Activated CD4-positive, alpha-beta memory T cell treated with anti-CD3 and anti-CD28 coated beads, Interleukin-2, amount 10 ng/mL, durations not matched to agents 7 days and 5 days (primary cell): ENCODE measurements around the gene ZFX. TPM values are rescaled to one million over a fixed set of nuclear protein-coding genes. Genes with fewer than 3 reads are reported as not detected.

Source experiments
- CTCF ChIA-PET: fragments of 350-600 bp; sonication (Branson Sonifier 250); formaldehyde crosslinking; loops from one replicate; lab custom pipeline; 2021; ENCODE audit warnings: antibody characterized with exemption, inconsistent platforms; lab: Charles Lee
- POLR2A ChIA-PET: fragments of 350-600 bp; sonication (Branson Sonifier 250); formaldehyde crosslinking; loops from one replicate; lab custom pipeline; 2021; ENCODE audit warnings: antibody characterized with exemption; lab: Charles Lee
- DNase-seq: peaks from one replicate; pipeline ENCODE4 v3.0.0-alpha.2; 2020
- H3K27ac Mint-ChIP-seq: one replicate; pipeline ENCODE4 v1.8.0; 2021; ENCODE audit warnings: mild to moderate bottlenecking, mixed read lengths
- H3K27me3 Mint-ChIP-seq: one replicate; pipeline ENCODE4 v1.8.0; 2021; ENCODE audit warnings: mixed read lengths
- H3K36me3 Mint-ChIP-seq: one replicate; pipeline ENCODE4 v1.8.0; 2021; ENCODE audit warnings: low read depth, mixed read lengths
- H3K4me1 Mint-ChIP-seq: one replicate; pipeline ENCODE4 v1.8.0; 2021; ENCODE audit warnings: mixed read lengths
- H3K4me3 Mint-ChIP-seq: one replicate; pipeline ENCODE4 v1.8.0; 2021; ENCODE audit warnings: mild to moderate bottlenecking, mixed read lengths
- H3K9me3 Mint-ChIP-seq: one replicate; pipeline ENCODE4 v1.8.0; 2021; ENCODE audit warnings: mixed read lengths
- total RNA-seq, 2 experiments: library from RNA; stranded (reverse); gene quantifications; one replicate each; pipeline ENCODE4 v1.2.3, GENCODE V29; 2021

ZFX gene
- total RNA-seq, 2 experiments from 2014 or later: 40.8 to 43.3 TPM

DNA sequence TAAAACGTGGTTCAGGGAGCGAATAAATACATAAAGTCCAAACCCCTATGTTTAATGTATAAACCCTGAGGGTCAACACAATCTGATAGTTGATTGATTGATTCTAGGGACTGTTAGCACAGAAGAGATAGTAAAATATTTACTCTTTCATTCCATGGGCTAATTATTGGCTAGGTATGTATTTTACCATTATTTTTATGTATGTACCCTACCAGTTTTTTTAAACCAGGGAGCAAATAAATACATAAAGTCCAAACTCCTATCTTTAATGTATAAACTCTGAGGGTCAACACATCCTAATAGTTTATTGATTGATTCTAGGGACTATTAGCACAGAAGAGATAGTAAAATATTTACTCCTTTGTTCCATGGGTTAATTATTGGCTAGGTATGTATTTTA, 40.0 kb downstream of the ZFX start:
- CTCF ChIA-PET: no interaction called here
- POLR2A ChIA-PET: no interaction called here
- H3K4me1 Mint-ChIP-seq: peaks cover 20% of the 10 kb centered on the region

DNA sequence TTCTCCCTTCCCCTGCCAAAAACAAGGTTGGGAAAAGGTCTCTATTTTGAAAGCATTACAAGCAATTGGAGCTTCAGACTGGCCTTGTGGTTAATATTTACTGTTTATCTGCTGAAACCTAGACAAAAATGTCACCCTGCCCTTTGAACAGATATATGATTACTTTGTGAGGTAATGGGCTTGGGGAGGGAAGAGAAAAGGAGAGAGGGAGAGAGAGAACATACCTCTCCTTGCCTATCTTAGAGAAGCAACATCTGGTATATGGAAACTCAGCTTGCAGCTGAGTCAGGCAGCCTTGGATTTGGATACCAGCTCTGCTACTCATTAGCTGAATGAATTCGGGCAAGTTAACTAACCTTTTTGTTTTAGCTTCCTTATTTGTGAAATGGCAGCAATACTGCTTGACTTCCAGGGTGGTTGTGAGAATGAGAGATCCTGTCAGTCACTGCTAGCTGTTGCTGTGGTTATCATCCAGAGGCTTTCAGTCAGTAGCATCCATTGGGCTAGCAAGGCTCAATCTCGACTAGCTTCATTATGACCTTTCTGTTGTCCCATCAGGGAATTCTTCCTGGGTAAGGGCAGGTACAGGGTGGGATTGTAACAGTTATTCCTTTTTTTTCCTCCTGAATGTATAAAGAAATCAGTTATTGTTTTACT, 41.1 kb downstream of the ZFX start:
- H3K27me3 Mint-ChIP-seq: no peaks in the 10 kb centered on the region
- ChIA-PET POLR2A (interaction anchor here (0.6 to 0.7 kb wide), 2 partner anchors 208 to 408 kb away, joined by 3 read pairs; partner anchors contain the start of gene SAT1), CTCF (interaction anchor here (0.6 kb wide), 1 partner anchor 108 kb away, joined by 3 read pairs; no protein-coding TSS in a partner anchor)
- no peak overlapping the region for H3K27ac Mint-ChIP-seq
- H3K9me3 Mint-ChIP-seq: no peaks in the 10 kb centered on the region
- peaks cover 25% of the 10 kb centered on the region for H3K36me3 Mint-ChIP-seq
- H3K4me1 Mint-ChIP-seq: peaks cover 20% of the 10 kb centered on the region
- no peak overlapping the region for H3K4me3 Mint-ChIP-seq
- no peak for DNase-seq

More for the DNA sequence above, 40.0 kb downstream of the ZFX start:
- H3K27me3 Mint-ChIP-seq: no peaks in the 10 kb centered on the region
- H3K4me3 Mint-ChIP-seq: no peak overlapping the region
- no peak overlapping the region for H3K27ac Mint-ChIP-seq
- no peaks in the 10 kb centered on the region for H3K9me3 Mint-ChIP-seq
- H3K36me3 Mint-ChIP-seq: peaks cover 25% of the 10 kb centered on the region
- no peak for DNase-seq

DNA sequence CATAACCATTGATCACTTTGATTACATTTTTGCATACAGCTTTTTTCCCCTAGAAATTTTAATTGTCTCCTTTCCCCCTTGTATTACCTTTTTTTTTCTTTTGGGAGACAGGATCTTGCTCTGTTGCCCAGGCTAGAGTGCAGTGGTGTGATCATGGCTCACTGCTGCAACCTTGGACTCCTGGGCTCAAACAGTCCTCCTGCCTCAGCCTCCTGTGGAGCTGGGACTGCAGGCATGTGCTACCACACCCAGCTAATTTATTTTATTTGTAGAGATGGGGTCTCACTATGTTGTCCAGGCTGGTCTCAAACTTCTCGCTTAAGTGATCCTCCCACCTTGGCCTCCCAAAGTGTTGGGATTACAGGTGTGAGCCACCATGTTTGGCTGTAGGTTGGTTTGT, 47.0 kb downstream of the ZFX start:
- CTCF ChIA-PET: no interaction called here
- DNase-seq: no peak
- peaks cover 18% of the 10 kb centered on the region for H3K36me3 Mint-ChIP-seq
- POLR2A ChIA-PET: no interaction called here
- no peak overlapping the region for H3K4me3 Mint-ChIP-seq
- H3K27me3 Mint-ChIP-seq: no peaks in the 10 kb centered on the region
- H3K9me3 Mint-ChIP-seq: no peaks in the 10 kb centered on the region
- H3K27ac Mint-ChIP-seq: no peak overlapping the region
- H3K4me1 Mint-ChIP-seq: peaks cover 28% of the 10 kb centered on the region

DNA sequence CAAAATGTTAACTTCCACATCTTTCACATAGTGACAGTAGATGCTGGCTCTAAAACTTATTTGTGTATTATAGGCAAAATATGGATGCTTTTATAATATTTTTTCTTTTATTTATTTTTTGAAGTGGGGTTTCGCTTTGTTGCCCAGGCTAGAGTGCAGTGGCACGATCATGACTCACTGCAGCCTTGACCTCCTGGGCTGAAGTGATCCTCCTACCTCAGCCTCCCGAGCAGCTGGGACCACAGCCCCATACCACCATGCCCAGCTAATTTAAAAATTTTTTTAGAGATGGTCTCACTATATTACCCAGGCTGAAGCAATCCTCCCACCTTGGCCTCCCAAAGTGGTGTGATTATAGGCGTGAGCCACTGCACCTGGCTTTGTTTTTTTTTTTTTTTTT, 48.6 kb downstream of the ZFX start:
- Mint-ChIP-seq H3K4me1 (peaks cover 38% of the 10 kb centered on the region), H3K27me3 (no peaks in the 10 kb centered on the region), H3K9me3 (no peaks in the 10 kb centered on the region), H3K27ac (no peak overlapping the region), H3K4me3 (no peak overlapping the region), H3K36me3 (peaks cover 27% of the 10 kb centered on the region)
- ChIA-PET POLR2A (no interaction called here), CTCF (no interaction called here)
- no peak for DNase-seq

DNA sequence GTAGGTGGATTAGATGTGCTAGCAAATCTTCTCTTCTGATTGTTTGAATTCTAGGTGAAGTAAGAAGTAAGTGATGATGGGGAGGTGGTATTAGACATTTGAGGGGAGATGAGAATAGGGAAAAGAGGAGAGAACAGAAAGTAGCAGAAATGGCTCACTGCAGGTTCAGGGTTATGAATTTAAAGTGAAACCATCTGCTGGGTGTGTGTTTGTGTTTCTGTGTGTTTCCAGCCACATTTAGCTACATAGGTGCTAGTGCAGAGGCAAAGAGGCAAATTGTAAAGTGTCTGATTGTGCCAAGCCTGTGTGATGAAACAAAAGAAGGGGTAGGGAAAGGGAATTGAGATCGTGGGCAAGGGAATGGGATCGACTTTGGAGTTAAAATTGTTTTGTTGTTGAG, 50.6 kb downstream of the ZFX start:
- no peak overlapping the region for H3K27ac Mint-ChIP-seq
- no peak for DNase-seq
- no peak overlapping the region for H3K4me3 Mint-ChIP-seq
- ChIA-PET POLR2A (no interaction called here), CTCF (no interaction called here)
- H3K4me1 Mint-ChIP-seq: peaks cover 43% of the 10 kb centered on the region
- peaks cover 25% of the 10 kb centered on the region for H3K36me3 Mint-ChIP-seq
- no peaks in the 10 kb centered on the region for H3K9me3 Mint-ChIP-seq
- H3K27me3 Mint-ChIP-seq: no peaks in the 10 kb centered on the region

DNA sequence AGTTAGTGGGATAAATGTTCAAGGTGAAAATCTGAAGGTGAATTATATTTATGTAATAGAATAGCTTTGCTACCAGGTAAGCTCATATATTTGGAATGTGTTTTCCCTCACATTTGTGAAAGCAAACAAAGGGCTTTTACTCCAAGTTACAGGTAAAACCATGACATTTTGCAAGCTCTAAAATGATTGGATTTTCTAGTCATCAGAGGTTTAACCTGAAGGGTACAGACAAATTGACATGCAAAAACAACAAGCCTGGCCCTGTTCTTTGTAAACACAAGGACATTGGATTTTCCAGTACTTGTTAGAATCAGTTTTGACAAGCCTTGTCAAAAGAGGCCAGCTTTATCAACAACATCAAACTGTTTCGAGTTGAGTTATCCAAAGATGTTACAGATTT, 51.7 kb downstream of the ZFX start:
- ChIA-PET POLR2A (interaction anchor here (1.5 kb wide), 1 partner anchor 100 kb away, joined by 3 read pairs; no protein-coding TSS in a partner anchor), CTCF (no interaction called here)
- no peaks in the 10 kb centered on the region for H3K27me3 Mint-ChIP-seq
- no peak for DNase-seq
- no peak overlapping the region for H3K27ac Mint-ChIP-seq
- no peaks in the 10 kb centered on the region for H3K9me3 Mint-ChIP-seq
- H3K36me3 Mint-ChIP-seq: peaks cover 25% of the 10 kb centered on the region
- H3K4me3 Mint-ChIP-seq: no peak overlapping the region
- peaks cover 43% of the 10 kb centered on the region for H3K4me1 Mint-ChIP-seq

DNA sequence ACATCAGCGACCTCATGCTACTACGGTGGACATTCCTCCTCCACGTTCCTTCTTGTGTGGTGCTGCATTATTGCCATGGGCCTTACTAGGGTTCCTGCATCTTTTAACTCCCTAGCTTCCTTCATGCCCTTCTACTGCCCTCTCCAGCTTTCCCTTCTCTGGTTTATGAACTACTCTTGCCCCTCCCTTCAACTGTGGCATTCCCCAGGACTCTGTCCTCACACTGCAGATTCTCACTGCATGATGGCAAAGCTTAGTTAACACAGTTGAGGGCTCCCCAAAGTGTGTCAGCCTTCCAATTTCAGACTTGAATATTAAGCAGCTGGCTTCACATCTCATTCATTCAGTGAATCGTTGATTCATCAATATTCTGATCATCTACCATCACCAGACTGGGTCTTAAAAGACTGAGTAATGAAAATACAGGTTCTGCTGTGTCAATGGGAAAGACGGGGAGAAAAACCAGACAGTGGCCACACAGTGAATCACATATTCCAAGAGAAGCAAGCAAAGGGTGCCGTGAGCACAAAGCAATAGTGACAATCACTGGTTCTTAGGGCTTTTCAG, 53.0 kb downstream of the ZFX start:
- no peak overlapping the region for H3K4me3 Mint-ChIP-seq
- CTCF ChIA-PET: no interaction called here
- no peak for DNase-seq

DNA sequence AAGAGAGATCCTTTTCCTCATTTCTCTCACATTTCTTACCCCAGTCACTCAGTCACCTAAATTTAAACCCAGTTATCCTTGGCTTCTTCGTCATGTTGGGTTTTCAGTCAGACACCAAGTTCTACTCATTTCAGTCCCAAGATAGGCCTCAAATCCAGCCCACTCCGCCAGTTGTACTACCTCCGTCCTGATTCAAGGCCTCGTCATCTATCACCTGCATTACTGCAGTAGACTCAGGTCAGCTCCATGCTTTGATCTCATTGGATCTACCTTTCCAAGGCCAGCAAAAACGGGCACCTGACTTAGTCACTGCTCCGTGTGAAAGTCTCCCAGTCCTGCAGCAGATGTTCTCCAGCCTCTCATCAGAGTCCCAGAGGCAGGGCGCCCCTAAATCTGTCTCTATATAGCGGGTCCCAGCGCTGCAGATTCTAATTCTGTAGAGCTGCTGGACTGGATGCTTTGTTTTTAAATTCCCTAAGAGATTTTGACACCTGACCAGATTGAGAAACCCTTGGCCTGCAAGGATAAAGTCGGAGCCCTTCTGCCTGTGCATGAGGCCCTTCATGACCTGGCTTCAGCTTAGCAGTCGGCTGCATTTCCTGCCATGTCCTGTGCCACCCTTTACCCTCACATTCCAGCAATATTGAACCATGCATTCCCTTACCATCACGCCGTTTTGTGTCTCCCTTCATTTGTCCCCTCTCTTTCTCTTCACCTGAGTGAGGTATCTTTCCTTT, 53.7 kb downstream of the ZFX start:
- CTCF ChIA-PET: no interaction called here
- H3K27me3 Mint-ChIP-seq: no peaks in the 10 kb centered on the region
- no peak overlapping the region for H3K4me3 Mint-ChIP-seq
- H3K9me3 Mint-ChIP-seq: no peaks in the 10 kb centered on the region
- H3K27ac Mint-ChIP-seq: peak overlapping the region; percentile 19
- peaks cover 32% of the 10 kb centered on the region for H3K36me3 Mint-ChIP-seq
- POLR2A ChIA-PET: no interaction called here
- H3K4me1 Mint-ChIP-seq: peaks cover 41% of the 10 kb centered on the region
- DNase-seq: no peak

More for the DNA sequence above, 53.0 kb downstream of the ZFX start:
- H3K4me1 Mint-ChIP-seq: peaks cover 41% of the 10 kb centered on the region
- peak overlapping the region; percentile 19 for H3K27ac Mint-ChIP-seq
- POLR2A ChIA-PET: interaction anchor here (1.5 kb wide), 1 partner anchor 102 kb away, joined by 3 read pairs; no protein-coding TSS in a partner anchor
- no peaks in the 10 kb centered on the region for H3K9me3 Mint-ChIP-seq
- H3K36me3 Mint-ChIP-seq: peaks cover 26% of the 10 kb centered on the region
- no peaks in the 10 kb centered on the region for H3K27me3 Mint-ChIP-seq

DNA sequence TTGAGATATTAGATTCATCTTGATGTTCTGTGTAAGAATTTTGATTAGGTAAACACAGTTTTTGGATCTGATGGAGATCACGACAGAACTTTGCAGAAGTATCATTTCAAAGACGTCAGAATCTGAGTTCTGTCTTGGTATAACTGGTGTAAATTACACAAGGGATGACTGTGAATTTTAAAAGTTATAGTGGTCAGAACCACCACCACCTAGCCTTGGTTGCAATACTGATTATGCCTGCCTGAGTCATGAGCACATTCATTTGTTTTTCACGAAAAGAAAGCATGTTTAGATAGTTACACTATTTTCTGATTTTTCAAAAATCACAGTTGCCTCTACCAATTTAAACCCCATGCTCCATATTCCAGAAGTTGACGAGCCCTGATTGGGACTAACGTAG, 54.8 kb downstream of the ZFX start:
- DNase-seq: no peak
- Mint-ChIP-seq H3K4me3 (no peak overlapping the region), H3K27me3 (no peaks in the 10 kb centered on the region), H3K36me3 (peaks cover 26% of the 10 kb centered on the region), H3K9me3 (no peaks in the 10 kb centered on the region), H3K27ac (no peak overlapping the region), H3K4me1 (peaks cover 35% of the 10 kb centered on the region)
- CTCF ChIA-PET: no interaction called here
- POLR2A ChIA-PET: no interaction called here

DNA sequence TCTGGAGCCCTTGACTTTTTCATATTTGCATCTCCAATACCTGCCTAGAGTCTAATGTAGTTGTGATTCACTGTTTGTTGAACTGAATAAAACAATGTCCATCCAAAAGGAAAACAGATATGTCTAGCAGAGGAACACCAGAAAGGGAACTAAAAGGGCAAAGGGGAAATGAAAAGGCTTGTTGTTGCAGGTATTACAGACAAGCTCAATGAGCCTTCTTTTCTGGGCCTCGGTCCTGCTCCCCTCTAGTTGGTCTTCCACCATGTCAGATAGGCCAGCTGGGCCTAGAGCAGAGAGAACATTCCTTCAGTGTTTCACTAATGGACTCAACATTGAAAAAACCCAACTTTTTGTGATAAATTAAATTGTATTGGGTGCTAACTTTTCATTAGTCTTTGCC, 55.4 kb downstream of the ZFX start:
- Mint-ChIP-seq H3K4me1 (peaks cover 32% of the 10 kb centered on the region), H3K36me3 (peaks cover 25% of the 10 kb centered on the region), H3K27me3 (no peaks in the 10 kb centered on the region), H3K27ac (no peak overlapping the region), H3K9me3 (no peaks in the 10 kb centered on the region), H3K4me3 (no peak overlapping the region)
- ChIA-PET CTCF (no interaction called here), POLR2A (no interaction called here)
- no peak for DNase-seq

DNA sequence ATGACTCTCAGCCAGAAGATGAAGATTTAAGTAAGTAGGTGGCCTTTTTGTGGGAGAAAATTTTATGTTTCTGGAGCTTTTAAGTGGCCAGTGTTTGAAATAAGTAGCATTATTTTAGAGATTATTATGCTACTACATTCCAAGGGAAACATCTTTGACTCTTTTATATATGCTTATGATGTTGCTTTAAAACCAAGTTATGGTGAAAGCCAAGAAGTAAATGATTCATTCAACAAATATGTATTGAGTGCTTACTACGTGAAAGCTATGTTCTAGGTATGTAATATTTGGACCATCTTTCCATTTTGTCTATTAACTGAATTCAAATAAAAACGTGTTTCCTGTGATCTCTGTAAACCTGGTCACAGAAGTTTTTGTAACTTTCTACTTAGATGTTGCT, 58.3 kb downstream of the ZFX start:
- no peaks in the 10 kb centered on the region for H3K9me3 Mint-ChIP-seq
- H3K4me1 Mint-ChIP-seq: peaks cover 14% of the 10 kb centered on the region
- no peak for DNase-seq
- CTCF ChIA-PET: interaction anchor here (0.7 kb wide), 1 partner anchor 61 kb away, joined by 3 read pairs; no protein-coding TSS in a partner anchor
- peaks cover 22% of the 10 kb centered on the region for H3K36me3 Mint-ChIP-seq
- H3K27ac Mint-ChIP-seq: no peak overlapping the region
- no peak overlapping the region for H3K4me3 Mint-ChIP-seq
- POLR2A ChIA-PET: no interaction called here
- H3K27me3 Mint-ChIP-seq: no peaks in the 10 kb centered on the region

DNA sequence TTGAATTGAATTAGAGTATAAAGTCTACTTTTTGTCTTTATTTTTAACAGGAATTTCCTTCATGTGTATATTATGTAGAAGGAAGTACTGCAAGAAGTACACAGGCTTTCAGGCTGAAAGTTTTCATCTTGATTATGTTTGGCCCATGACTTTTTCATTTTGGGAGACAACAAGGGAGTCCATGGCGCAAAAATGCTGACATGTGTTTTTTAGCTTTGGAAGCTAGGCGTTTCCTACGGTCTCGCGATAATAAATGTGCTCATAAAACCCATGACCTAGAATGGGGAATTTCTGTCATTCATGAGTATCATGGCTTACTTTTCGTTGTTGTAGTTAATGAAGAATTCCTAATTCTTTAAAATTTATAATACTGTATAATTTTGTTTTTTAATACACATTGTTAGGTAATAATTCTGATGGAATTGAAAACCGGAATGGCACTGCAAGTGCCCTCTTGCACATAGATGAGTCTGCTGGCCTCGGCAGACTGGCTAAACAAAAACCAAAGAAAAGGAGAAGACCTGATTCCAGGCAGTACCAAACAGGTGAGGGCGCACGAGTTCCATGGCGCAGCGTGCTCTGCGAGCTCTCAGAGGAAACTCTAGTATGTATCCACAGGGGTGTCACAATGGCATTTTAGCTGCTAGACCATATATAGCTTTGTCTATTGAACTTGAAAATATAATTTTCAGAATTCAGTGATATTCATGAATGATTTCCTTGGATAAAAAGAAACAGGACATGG, 59.1 kb downstream of the ZFX start:
- POLR2A ChIA-PET: no interaction called here
- CTCF ChIA-PET: no interaction called here
- Mint-ChIP-seq H3K9me3 (no peaks in the 10 kb centered on the region), H3K27me3 (no peaks in the 10 kb centered on the region), H3K36me3 (peaks cover 18% of the 10 kb centered on the region), H3K4me1 (peaks cover 5% of the 10 kb centered on the region), H3K27ac (no peak overlapping the region), H3K4me3 (no peak overlapping the region)
- no peak for DNase-seq

DNA sequence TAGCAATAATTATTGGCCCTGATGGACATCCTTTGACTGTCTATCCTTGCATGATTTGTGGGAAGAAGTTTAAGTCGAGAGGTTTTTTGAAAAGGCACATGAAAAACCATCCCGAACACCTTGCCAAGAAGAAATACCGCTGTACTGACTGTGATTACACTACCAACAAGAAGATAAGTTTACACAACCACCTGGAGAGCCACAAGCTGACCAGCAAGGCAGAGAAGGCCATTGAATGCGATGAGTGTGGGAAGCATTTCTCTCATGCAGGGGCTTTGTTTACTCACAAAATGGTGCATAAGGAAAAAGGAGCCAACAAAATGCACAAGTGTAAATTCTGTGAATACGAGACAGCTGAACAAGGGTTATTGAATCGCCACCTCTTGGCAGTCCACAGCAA, 60.7 kb downstream of the ZFX start:
- H3K4me3 Mint-ChIP-seq: no peak overlapping the region
- peaks cover 17% of the 10 kb centered on the region for H3K36me3 Mint-ChIP-seq
- no peaks in the 10 kb centered on the region for H3K27me3 Mint-ChIP-seq
- CTCF ChIA-PET: no interaction called here
- no peaks in the 10 kb centered on the region for H3K9me3 Mint-ChIP-seq
- no peak for DNase-seq
- H3K4me1 Mint-ChIP-seq: no peaks in the 10 kb centered on the region
- POLR2A ChIA-PET: no interaction called here
- H3K27ac Mint-ChIP-seq: no peak overlapping the region
